Esophagus muscularis mucosa (tissue), 4 donors: ENCODE data around the gene C11orf71.

Source experiments
- EP300 ChIP-seq: sonication (generic); formaldehyde crosslinking; IDR thresholded peaks from one replicate; pipeline ENCODE4 v1.6.1; 2017; ENCODE audit warnings: antibody characterized with exemption
- POLR2A ChIP-seq: fragments of 450-650 bp; IDR thresholded peaks from one replicate; pipeline ENCODE4 v1.6.1; 2017; ENCODE audit warnings: antibody characterized with exemption, moderate library complexity, mild to moderate bottlenecking, low read depth
- POLR2AphosphoS5 ChIP-seq, 2 donors: sonication (generic); formaldehyde crosslinking; IDR thresholded peaks; one replicate each; pipeline ENCODE4 v1.6.1; 2017; ENCODE audit warnings: antibody characterized with exemption in 2 of 2
- TF ChIP-seq, protein P1 (sequence below), 3 experiments: fragments of 200-600 bp in 2 of 3; fragments of 450-650 bp in 1 of 3; sonication (generic) in 2 of 3; IDR thresholded peaks; one replicate each; pipeline ENCODE4 v1.5.1; 2017 to 2019; ENCODE audit warnings: antibody characterized with exemption in 3 of 3, mild to moderate bottlenecking in 2 of 3, moderate library complexity in 1 of 3

DNA sequence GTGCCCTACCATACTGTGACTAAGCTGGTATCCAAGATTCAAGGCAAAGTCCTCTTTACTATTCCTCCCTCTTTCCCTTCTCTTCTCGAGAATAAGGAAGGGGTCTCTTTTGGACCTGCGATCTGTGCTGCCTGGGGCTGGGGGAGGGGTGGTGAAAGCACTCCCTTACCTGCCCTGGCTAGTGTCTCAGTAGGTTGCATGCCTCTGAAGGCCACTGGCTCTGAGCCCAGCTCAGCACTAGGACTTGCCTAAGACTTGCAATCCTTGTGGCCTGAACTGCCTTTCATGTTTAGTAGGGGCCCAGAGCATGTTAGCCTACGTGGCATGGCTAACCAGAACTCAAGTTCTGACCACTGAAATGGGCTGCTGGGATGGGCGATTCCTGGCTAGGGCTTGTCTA lies 26.0 kb upstream of the C11orf71 start:
- TF ChIP-seq POLR2A (no peak), POLR2AphosphoS5 (IDR thresholded peaks at IDR 0.05) (no peak), EP300 (no peak)
- TF ChIP-seq, protein P1, sequence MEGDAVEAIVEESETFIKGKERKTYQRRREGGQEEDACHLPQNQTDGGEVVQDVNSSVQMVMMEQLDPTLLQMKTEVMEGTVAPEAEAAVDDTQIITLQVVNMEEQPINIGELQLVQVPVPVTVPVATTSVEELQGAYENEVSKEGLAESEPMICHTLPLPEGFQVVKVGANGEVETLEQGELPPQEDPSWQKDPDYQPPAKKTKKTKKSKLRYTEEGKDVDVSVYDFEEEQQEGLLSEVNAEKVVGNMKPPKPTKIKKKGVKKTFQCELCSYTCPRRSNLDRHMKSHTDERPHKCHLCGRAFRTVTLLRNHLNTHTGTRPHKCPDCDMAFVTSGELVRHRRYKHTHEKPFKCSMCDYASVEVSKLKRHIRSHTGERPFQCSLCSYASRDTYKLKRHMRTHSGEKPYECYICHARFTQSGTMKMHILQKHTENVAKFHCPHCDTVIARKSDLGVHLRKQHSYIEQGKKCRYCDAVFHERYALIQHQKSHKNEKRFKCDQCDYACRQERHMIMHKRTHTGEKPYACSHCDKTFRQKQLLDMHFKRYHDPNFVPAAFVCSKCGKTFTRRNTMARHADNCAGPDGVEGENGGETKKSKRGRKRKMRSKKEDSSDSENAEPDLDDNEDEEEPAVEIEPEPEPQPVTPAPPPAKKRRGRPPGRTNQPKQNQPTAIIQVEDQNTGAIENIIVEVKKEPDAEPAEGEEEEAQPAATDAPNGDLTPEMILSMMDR (IDR thresholded peaks at IDR 0.05): no peak
